Bronchial epithelial cell (primary cell): ENCODE data around the gene PLA2G4A. TPM values are rescaled to one million over a fixed set of nuclear protein-coding genes. Genes with fewer than 3 reads are reported as not detected.

Source experiments
- DNase-seq: peaks from one replicate; pipeline ENCODE4 v3.0.0-alpha.2; 2010; ENCODE audit warnings: low read depth
- FAIRE-seq: peaks from 2 replicates; lab custom pipeline; 2011; peaks lifted over from hg19 to GRCh38; lab: Jason Lieb, UNC
- H3K27me3 ChIP-seq: 2 replicates; pipeline ENCODE4 v1.5.1; 2011; ENCODE audit warnings: low read length; ENCODE audit not compliant: control insufficient read depth, insufficient read depth
- H3K36me3 ChIP-seq: 2 replicates; pipeline ENCODE4 v1.5.1; 2011; ENCODE audit warnings: low read length; ENCODE audit not compliant: control insufficient read depth, insufficient read depth
- H3K4me3 ChIP-seq: 2 replicates; pipeline ENCODE4 v1.5.1; 2011; ENCODE audit warnings: mild to moderate bottlenecking, low read depth, low read length, control low read depth
- total RNA-seq: library from RNA; depleted of rRNA; stranded (reverse); fragments of >200 nt; gene quantifications from 2 replicates; pipeline ENCODE4 v1.2.1, GENCODE V29; 2014
- TF ChIP-seq, protein P1 (sequence below): IDR thresholded peaks from 2 replicates; pipeline ENCODE4 v1.5.1; 2011; ENCODE audit warnings: mild to moderate bottlenecking, moderate library complexity, low read length, control low read depth, inconsistent platforms; ENCODE audit not compliant: insufficient read depth, severe bottlenecking

The PLA2G4A gene
- total RNA-seq, 1 donor from 2014 or later, result 5.5 TPM

DNA sequence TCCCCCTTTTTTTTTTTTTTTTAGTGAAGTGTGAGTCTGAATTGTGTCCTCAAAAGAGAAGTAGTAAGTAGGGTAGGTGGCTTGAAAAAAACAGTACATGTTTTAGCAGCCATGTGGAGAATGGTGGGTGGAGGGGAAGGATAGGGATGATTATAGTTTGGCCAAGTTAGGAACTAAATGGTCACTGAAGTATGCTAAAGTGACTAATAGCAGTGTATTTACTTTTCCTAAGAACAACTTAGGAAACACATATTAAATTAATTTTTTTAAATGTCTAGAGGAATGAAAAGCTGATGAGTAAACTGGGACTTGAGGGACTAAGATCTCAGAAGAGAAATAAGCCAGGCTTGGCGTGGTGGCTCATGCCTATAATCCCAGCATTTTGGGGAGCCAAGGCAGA, 55.5 kb downstream of the PLA2G4A start:
- TF ChIP-seq, protein P1, sequence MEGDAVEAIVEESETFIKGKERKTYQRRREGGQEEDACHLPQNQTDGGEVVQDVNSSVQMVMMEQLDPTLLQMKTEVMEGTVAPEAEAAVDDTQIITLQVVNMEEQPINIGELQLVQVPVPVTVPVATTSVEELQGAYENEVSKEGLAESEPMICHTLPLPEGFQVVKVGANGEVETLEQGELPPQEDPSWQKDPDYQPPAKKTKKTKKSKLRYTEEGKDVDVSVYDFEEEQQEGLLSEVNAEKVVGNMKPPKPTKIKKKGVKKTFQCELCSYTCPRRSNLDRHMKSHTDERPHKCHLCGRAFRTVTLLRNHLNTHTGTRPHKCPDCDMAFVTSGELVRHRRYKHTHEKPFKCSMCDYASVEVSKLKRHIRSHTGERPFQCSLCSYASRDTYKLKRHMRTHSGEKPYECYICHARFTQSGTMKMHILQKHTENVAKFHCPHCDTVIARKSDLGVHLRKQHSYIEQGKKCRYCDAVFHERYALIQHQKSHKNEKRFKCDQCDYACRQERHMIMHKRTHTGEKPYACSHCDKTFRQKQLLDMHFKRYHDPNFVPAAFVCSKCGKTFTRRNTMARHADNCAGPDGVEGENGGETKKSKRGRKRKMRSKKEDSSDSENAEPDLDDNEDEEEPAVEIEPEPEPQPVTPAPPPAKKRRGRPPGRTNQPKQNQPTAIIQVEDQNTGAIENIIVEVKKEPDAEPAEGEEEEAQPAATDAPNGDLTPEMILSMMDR, result no peak
- FAIRE-seq, result no peak
- DNase-seq, result peak; percentile 32
- Histone ChIP-seq H3K4me3 (no peak overlapping the region), H3K27me3 (no peaks in the 10 kb centered on the region), H3K36me3 (no peaks in the 10 kb centered on the region)

DNA sequence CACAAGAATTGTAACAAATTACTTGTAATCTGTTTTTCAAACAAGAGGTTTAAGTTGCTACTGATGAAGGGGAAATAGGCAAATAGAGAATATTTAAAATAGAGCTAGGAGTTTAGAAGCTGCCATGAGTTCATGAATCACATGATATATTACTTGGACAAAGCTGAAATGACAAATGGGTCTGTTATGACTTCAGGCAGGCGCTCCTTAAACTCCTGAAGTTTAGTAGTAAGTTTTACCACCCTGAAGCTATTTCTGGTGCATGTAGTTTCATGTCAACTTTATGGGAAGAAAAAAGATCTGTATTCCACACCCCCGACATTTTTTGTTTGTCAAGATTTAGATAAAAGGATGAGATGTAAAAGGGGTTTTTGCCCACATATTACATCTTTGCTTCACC, 58.5 kb downstream of the PLA2G4A start:
- TF ChIP-seq, protein P1, result no peak
- FAIRE-seq (no peak), DNase-seq (peak; percentile 29)
- no peaks in the 10 kb centered on the region for H3K27me3 ChIP-seq
- H3K36me3 ChIP-seq, result no peaks in the 10 kb centered on the region
- H3K4me3 ChIP-seq, result no peak overlapping the region

DNA sequence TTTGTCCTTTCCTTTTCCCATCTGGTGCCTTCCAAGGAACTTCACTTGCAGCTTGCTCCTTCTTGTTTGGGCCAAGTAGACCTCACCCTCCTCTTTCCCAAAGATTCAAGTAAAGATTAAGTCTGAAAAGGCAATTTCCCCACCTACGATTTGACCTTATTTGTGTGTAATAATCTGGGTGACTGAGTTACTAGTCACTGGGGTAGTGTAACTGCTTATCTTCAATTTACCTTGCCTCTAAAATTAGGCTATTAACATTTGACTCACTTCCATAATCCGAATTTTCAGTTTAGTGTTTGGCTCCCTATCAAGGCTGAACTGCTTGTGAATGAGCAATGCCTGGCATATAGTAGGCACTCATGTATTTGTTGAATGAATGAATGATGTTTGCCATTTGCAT, 59.6 kb downstream of the PLA2G4A start:
- H3K36me3 ChIP-seq, result no peaks in the 10 kb centered on the region
- FAIRE-seq (no peak), DNase-seq (peak; percentile 37)
- TF ChIP-seq, protein P1, result no peak
- H3K27me3 ChIP-seq, result no peaks in the 10 kb centered on the region
- H3K4me3 ChIP-seq, result no peak overlapping the region

DNA sequence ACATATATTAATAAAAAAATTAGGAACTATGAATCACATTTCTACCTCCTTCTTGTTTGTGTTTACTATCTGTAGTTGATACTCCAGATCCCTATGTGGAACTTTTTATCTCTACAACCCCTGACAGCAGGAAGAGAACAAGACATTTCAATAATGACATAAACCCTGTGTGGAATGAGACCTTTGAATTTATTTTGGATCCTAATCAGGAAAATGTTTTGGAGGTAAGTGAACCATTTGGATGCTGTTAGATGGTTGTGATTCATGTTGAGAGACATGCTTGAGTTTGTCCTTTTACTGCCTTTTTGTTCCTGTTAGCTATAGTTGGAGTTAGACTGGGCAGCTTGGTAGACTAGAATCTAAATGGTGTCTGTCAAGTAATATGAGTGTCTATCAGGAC, 64.2 kb downstream of the PLA2G4A start:
- no peaks in the 10 kb centered on the region for H3K27me3 ChIP-seq
- H3K36me3 ChIP-seq, result no peaks in the 10 kb centered on the region
- FAIRE-seq, result no peak
- no peak for DNase-seq
- TF ChIP-seq, protein P1, result no peak
- H3K4me3 ChIP-seq, result no peak overlapping the region

DNA sequence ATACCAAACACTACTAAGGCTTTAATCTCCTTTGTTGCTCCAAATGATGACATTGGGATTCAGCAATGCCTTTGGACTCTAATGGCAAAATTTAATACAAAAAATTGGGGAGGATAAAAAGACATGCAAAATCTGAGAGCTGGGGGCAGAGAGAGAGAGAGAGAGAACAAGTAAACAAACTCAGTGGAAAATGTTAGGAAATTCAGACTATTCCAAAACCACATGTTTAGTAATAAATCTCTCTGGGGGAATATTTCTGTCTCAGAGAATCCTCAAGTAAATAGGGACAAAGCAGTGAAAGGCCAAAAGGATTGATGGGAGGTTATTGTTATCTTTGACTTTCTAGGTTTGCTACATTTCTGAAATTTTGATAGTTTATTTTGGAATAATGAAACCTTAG, 65.7 kb downstream of the PLA2G4A start:
- TF ChIP-seq, protein P1, result no peak
- no peak for DNase-seq
- FAIRE-seq, result no peak

DNA sequence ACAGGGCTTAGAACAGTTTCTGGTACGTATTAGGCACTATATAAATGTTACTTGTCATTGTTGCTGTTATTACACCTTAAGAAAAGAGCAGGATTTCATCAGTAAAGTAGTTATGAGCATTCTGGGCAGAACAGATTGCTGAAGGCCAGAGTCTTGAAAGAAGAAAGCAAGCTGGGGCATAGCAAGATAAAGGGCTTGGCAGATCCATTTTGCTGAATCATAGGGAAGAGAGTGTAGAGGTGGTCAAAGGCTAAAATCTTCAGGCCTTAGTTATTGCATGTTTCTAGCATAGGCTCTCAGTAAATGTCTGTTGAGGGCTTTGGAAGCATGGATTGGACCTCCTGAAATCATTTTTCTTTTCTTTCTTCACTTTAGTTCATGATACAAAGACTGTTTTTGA, 67.5 kb downstream of the PLA2G4A start:
- no peak overlapping the region for H3K4me3 ChIP-seq
- TF ChIP-seq, protein P1, result no peak
- no peak for FAIRE-seq

More for the DNA sequence above, 65.7 kb downstream of the PLA2G4A start:
- Histone ChIP-seq H3K4me3 (no peak overlapping the region), H3K36me3 (no peaks in the 10 kb centered on the region), H3K27me3 (no peaks in the 10 kb centered on the region)

More for the DNA sequence above, 67.5 kb downstream of the PLA2G4A start:
- Histone ChIP-seq H3K27me3 (no peaks in the 10 kb centered on the region), H3K36me3 (no peaks in the 10 kb centered on the region)
- peak; percentile 73 for DNase-seq
